ENCODE results near the gene UNC13B.

GRCh38 chr9:35448496-35448895 lies 286.7 kb downstream of the UNC13B start:
- no peak for TF ChIP-seq POLR2A (IDR thresholded peaks at IDR 0.05; ENCODE audit: low read depth, low read length)
- no peak for TF ChIP-seq POLR2AphosphoS5 (IDR thresholded peaks at IDR 0.05; ENCODE audit: low read depth, low read length)

All from GM12892 (cell line).